ENCODE data around the gene SCAP.

The SCAP gene

GRCh38 chr3:47366833-47367232 is 108.9 kb downstream of the SCAP start:
- DNase-seq (ENCODE audit: low read depth in 2 of 2), result no peak

GRCh38 chr3:47365213-47366153 is 110.3 kb downstream of the SCAP start:
- no peak for DNase-seq (ENCODE audit: low read depth in 2 of 2)

All from activated CD8-positive, alpha-beta memory T cell treated with anti-CD3 and anti-CD28 coated beads for 4 hours (primary cell).